Fibroblast of lung (primary cell): ENCODE data around the gene CHCHD6.

Source experiments
- CTCF ChIP-seq, 2 donors: IDR thresholded peaks in 1 of 2; conservative IDR thresholded peaks in 1 of 2; 1 replicate in 1 of 2; 2 replicates in 1 of 2; pipeline ENCODE4 v1.5.1; 2011 to 2012; ENCODE audit warnings: low read length in 2 of 2, control low read depth in 1 of 2, inconsistent platforms in 1 of 2, low read depth in 1 of 2, mild to moderate bottlenecking in 1 of 2
- EZH2 ChIP-seq: IDR thresholded peaks from 2 replicates; pipeline ENCODE4 v1.5.1; 2012; ENCODE audit warnings: low read length, control low read depth, mild to moderate bottlenecking; ENCODE audit errors: missing control alignments

GRCh38 chr3:126855374-126855773, 151.3 kb downstream of the CHCHD6 start:
- no peak for TF ChIP-seq EZH2
- no peak for TF ChIP-seq CTCF (conservative IDR thresholded peaks at IDR 0.05 in 1 of 2, IDR thresholded peaks at IDR 0.05 in 1 of 2; ENCODE audit: low read depth in 1 of 2, low read length in 2 of 2)
